ENCODE measurements around the gene MOB3A. TPM values are rescaled to one million over a fixed set of nuclear protein-coding genes. Genes with fewer than 3 reads are reported as not detected.

Gene MOB3A
- total and polyA plus RNA-seq, 4 experiments from 2014 or later: 29.6 to 135 (median 122) TPM

DNA sequence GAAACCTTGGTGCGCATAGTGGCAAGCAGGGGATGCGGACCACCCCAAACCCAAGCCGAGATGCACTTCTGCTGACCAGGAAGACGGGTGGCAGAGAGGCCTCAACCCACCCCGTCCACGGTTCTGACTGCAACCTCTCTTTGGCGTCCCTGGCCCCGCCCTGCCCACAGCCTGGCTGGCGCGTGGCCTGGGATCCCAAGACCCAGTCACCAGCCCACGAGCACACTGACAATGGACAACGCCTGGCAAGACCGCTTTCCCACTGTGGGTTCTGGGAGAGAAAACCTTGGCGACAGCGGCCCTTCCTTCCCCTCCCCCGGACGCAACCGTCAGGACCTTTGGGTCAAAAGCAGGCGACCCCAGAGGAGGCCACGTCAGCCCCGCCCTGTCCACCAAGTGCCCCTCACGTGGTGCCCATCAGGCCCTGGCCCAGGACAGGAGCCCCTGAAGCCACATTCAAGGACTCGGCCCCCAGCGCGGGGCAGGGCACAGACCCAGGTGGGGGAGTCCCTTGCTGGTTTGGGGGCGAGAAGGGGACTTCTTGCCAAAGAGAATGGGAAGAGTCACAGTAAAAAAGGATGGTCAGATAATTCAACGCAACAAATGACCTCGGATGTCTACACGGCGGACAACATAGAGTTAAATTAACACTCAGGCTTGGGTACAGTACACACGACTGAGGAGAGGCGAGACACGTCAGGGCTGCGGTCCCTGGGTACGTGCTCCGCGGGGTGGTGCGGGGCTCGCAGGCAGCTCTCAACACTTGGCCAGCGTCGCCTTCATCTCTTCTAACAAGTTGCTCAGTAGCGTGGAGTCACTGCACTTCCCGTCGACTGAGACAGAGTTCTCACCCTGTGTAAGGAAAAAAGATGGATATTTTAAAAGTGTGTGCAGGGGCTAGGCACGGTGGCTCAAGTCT, 5.5 kb upstream of the MOB3A start:
- peak overlapping the region in 1 of 8 donors; percentile 48 for H3K4me3 Mint-ChIP-seq
- Histone ChIP-seq H3K27ac (ENCODE audit: low read depth, low read length) (no peak overlapping the region), H3K36me3 (ENCODE audit: insufficient read depth, low read length) (peaks cover 23% of the 10 kb centered on the region), H3K9me3 (ENCODE audit: control insufficient read depth in 1 of 2, low read length in 2 of 2) (no peaks in the 10 kb centered on the region), H3K4me1 (ENCODE audit: insufficient read depth, low read length) (peaks cover 11% of the 10 kb centered on the region), H3K27me3 (ENCODE audit: insufficient read depth, low read length) (no peaks in the 10 kb centered on the region), H3K4me3 (ENCODE audit: low read length in 2 of 2) (no peak overlapping the region)
- peaks cover 0 to 9% (median 2%) of the 10 kb centered on the region in 8 donors for H3K9me3 Mint-ChIP-seq
- no peaks in the 10 kb centered on the region for H3K27me3 Mint-ChIP-seq
- intact Hi-C loops (cut with micrococcal nuclease): no loop called here
- H3K27ac Mint-ChIP-seq: peak overlapping the region in 3 of 7 donors; percentile 12 to 80 (median 69)
- peaks cover 34 to 40% of the 10 kb centered on the region in 2 donors for H3K36me3 Mint-ChIP-seq
- CTCF ChIA-PET (ENCODE audit: partially characterized antibody): interaction anchor here (1.0 kb wide), 1 partner anchor 81 kb away, joined by 3 read pairs; no protein-coding TSS in a partner anchor
- no peak for DNase-seq
- POLR2A ChIA-PET (ENCODE audit: partially characterized antibody): no interaction called here
- H3K4me1 Mint-ChIP-seq: peaks cover 4 to 22% (median 9%) of the 10 kb centered on the region in 4 donors

DNA sequence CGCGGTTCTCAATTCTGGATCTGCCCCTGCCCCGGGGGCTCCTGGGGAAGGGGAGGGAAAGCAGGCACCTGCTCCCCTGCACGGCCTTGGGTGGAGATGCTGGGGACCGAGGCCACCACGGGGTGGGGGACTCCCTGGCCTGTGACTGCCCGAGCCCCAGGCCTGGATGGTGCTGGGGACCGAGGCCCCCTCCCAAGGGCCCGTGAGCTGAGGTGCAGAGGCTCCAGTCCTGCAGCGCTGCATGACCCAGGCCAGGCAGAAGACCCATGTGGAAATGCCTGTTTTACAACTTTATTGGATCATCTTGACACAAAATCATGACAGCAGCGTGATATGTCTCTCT, 4.6 kb upstream of the MOB3A start:
- H3K4me3 Mint-ChIP-seq: no peak overlapping the region
- H3K27me3 ChIP-seq (ENCODE audit: insufficient read depth, low read length): no peaks in the 10 kb centered on the region
- H3K36me3 ChIP-seq (ENCODE audit: insufficient read depth, low read length): peaks cover 23% of the 10 kb centered on the region
- H3K27ac ChIP-seq (ENCODE audit: low read depth, low read length): no peak overlapping the region
- H3K27ac Mint-ChIP-seq: peak overlapping the region in 1 of 7 donors; percentile 46
- H3K27me3 Mint-ChIP-seq: no peaks in the 10 kb centered on the region
- H3K4me1 ChIP-seq (ENCODE audit: insufficient read depth, low read length): peaks cover 11% of the 10 kb centered on the region
- H3K4me3 ChIP-seq (ENCODE audit: low read length in 2 of 2): no peak overlapping the region
- no peak for DNase-seq
- CTCF ChIA-PET (ENCODE audit: partially characterized antibody): no interaction called here
- peaks cover 0 to 8% (median 2%) of the 10 kb centered on the region in 8 donors for H3K9me3 Mint-ChIP-seq
- peaks cover 4 to 20% (median 11%) of the 10 kb centered on the region in 4 donors for H3K4me1 Mint-ChIP-seq
- peaks cover 24 to 35% of the 10 kb centered on the region in 2 donors for H3K36me3 Mint-ChIP-seq
- intact Hi-C loops (cut with micrococcal nuclease): no loop called here
- POLR2A ChIA-PET (ENCODE audit: partially characterized antibody): no interaction called here
- no peaks in the 10 kb centered on the region for H3K9me3 ChIP-seq (ENCODE audit: control insufficient read depth in 1 of 2, low read length in 2 of 2)

GRCh38 chr19:2099937-2100718, 4.0 kb upstream of the MOB3A start:
- Histone ChIP-seq H3K27ac (ENCODE audit: low read depth, low read length) (no peak overlapping the region), H3K4me3 (ENCODE audit: low read length in 2 of 2) (no peak overlapping the region), H3K36me3 (ENCODE audit: insufficient read depth, low read length) (peaks cover 23% of the 10 kb centered on the region), H3K9me3 (ENCODE audit: control insufficient read depth in 1 of 2, low read length in 2 of 2) (no peaks in the 10 kb centered on the region), H3K27me3 (ENCODE audit: insufficient read depth, low read length) (no peaks in the 10 kb centered on the region), H3K4me1 (ENCODE audit: insufficient read depth, low read length) (peaks cover 11% of the 10 kb centered on the region)
- POLR2A ChIA-PET (ENCODE audit: partially characterized antibody): no interaction called here
- Mint-ChIP-seq H3K27ac (peak overlapping the region in 1 of 7 donors; percentile 12), H3K27me3 (no peaks in the 10 kb centered on the region), H3K36me3 (peaks cover 19 to 34% of the 10 kb centered on the region in 2 donors), H3K4me3 (no peak overlapping the region), H3K4me1 (peaks cover 4 to 21% (median 14%) of the 10 kb centered on the region in 4 donors), H3K9me3 (peaks cover 0 to 5% (median 2%) of the 10 kb centered on the region in 8 donors)
- DNase-seq: no peak
- CTCF ChIA-PET (ENCODE audit: partially characterized antibody): no interaction called here
- intact Hi-C loops (cut with micrococcal nuclease): no loop called here

- Mint-ChIP-seq H3K27ac (no peak overlapping the region), H3K27me3 (no peaks in the 10 kb centered on the region), H3K36me3 (peaks cover 16 to 34% of the 10 kb centered on the region in 2 donors), H3K4me1 (peaks cover 10 to 29% (median 20%) of the 10 kb centered on the region in 4 donors), H3K4me3 (no peak overlapping the region), H3K9me3 (peaks cover 0 to 5% (median 0%) of the 10 kb centered on the region in 8 donors)
- H3K4me1 ChIP-seq (ENCODE audit: insufficient read depth, low read length): peaks cover 16% of the 10 kb centered on the region
- peaks cover 23% of the 10 kb centered on the region for H3K36me3 ChIP-seq (ENCODE audit: insufficient read depth, low read length)
- POLR2A ChIA-PET (ENCODE audit: partially characterized antibody): no interaction called here
- H3K9me3 ChIP-seq (ENCODE audit: control insufficient read depth in 1 of 2, low read length in 2 of 2): no peaks in the 10 kb centered on the region
- no peaks in the 10 kb centered on the region for H3K27me3 ChIP-seq (ENCODE audit: insufficient read depth, low read length)
- DNase-seq: no peak
- H3K27ac ChIP-seq (ENCODE audit: low read depth, low read length): no peak overlapping the region
- CTCF ChIA-PET (ENCODE audit: partially characterized antibody): no interaction called here
- intact Hi-C loops (cut with micrococcal nuclease): no loop called here
- no peak overlapping the region for H3K4me3 ChIP-seq (ENCODE audit: low read length in 2 of 2)
These were observed 3.0 kb upstream of the MOB3A start for GRCh38 chr19:2099054-2099501.

DNA sequence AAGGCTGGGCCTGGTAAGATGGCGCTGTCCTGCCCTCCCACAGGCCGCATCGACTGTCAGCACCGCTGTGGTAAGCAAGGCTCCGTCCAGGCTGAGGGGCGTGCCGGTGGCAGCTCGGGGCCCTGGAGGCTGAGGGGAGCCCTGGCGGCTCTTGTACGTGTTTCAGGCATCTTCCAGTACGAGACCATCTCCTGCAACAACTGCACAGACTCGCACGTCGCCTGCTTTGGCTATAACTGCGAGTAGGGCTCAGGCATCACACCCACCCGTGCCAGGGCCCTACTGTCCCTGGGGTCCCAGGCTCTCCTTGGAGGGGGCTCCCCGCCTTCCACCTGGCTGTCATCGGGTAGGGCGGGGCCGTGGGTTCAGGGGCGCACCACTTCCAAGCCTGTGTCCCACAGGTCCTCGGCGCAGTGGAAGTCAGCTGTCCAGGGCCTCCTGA, 1.8 kb upstream of the MOB3A start:
- intact Hi-C loops (cut with micrococcal nuclease): no loop called here
- Histone ChIP-seq H3K27ac (ENCODE audit: low read depth, low read length) (peak overlapping the region; percentile 76), H3K4me3 (ENCODE audit: low read length in 2 of 2) (no peak overlapping the region), H3K9me3 (ENCODE audit: control insufficient read depth in 1 of 2, low read length in 2 of 2) (no peaks in the 10 kb centered on the region), H3K36me3 (ENCODE audit: insufficient read depth, low read length) (peaks cover 23% of the 10 kb centered on the region), H3K4me1 (ENCODE audit: insufficient read depth, low read length) (peaks cover 28% of the 10 kb centered on the region), H3K27me3 (ENCODE audit: insufficient read depth, low read length) (no peaks in the 10 kb centered on the region)
- peaks cover 0 to 5% (median 0%) of the 10 kb centered on the region in 8 donors for H3K9me3 Mint-ChIP-seq
- DNase-seq: no peak
- H3K4me3 Mint-ChIP-seq: peak overlapping the region in 2 of 8 donors; percentile 86 to 87
- POLR2A ChIA-PET (ENCODE audit: partially characterized antibody): interaction anchor here (0.9 to 6.8 kb wide), 8 partner anchors 14 to 330 kb away, joined by 3 to 323 read pairs (median 4); partner anchors contain the start of genes AP3D1, MKNK2 and TIMM13
- no peaks in the 10 kb centered on the region for H3K27me3 Mint-ChIP-seq
- peak overlapping the region in 3 of 7 donors; percentile 8 to 95 (median 8) for H3K27ac Mint-ChIP-seq
- H3K36me3 Mint-ChIP-seq: peaks cover 11 to 29% of the 10 kb centered on the region in 2 donors
- H3K4me1 Mint-ChIP-seq: peaks cover 11 to 41% (median 26%) of the 10 kb centered on the region in 4 donors
- CTCF ChIA-PET (ENCODE audit: partially characterized antibody): interaction anchor here (0.9 to 1.6 kb wide), 5 partner anchors 15 to 79 kb away, joined by 3 to 11 read pairs (median 4); no protein-coding TSS in a partner anchor

DNA sequence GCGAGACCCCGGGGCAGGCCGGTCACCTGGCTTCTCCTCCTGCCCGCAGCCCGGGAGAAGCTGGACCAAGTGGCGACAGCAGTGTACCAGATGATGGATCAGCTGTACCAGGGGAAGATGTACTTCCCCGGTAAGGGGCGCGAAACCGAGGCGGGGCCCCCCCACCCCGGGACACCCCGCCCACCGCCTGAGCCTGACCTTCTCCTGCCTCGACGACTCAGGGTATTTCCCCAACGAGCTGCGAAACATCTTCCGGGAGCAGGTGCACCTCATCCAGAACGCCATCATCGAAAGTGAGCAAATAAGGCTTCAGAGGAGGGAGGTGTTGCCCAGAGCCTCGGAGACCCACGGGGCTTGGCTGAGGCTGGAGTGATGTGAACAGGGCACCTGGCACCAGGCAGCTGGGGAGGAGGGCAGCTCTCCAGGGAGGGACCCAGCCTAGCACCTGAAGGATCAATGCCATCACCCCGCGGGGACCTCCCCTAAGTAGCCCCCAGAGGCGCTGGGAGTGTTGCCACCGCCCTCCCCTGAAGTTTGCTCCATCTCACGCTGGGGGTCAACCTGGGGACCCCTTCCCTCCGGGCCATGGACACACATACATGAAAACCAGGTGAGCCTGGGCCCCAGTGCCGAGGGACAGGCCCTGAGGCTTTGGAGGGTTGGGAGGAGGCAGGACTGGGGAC, 1.2 kb upstream of the MOB3A start:
- POLR2A ChIA-PET (ENCODE audit: partially characterized antibody): interaction anchor here (0.8 to 6.8 kb wide), 9 partner anchors 13 to 331 kb away, joined by 3 to 323 read pairs (median 3); partner anchors contain the start of genes AP3D1, MKNK2 and TIMM13
- Mint-ChIP-seq H3K27me3 (no peaks in the 10 kb centered on the region), H3K4me1 (peaks cover 12 to 44% (median 26%) of the 10 kb centered on the region in 4 donors), H3K9me3 (peaks cover 0 to 5% (median 0%) of the 10 kb centered on the region in 8 donors), H3K36me3 (peaks cover 11 to 29% of the 10 kb centered on the region in 2 donors), H3K4me3 (peak overlapping the region; percentile 82 to 97 (median 87)), H3K27ac (peak overlapping the region; percentile 81 to 95 (median 94))
- intact Hi-C loops (cut with micrococcal nuclease): no loop called here
- CTCF ChIA-PET (ENCODE audit: partially characterized antibody): interaction anchor here (0.8 to 1.6 kb wide), 8 partner anchors 10 to 259 kb away, joined by 3 to 11 read pairs (median 3); no protein-coding TSS in a partner anchor
- Histone ChIP-seq H3K9me3 (ENCODE audit: control insufficient read depth in 1 of 2, low read length in 2 of 2) (no peaks in the 10 kb centered on the region), H3K27me3 (ENCODE audit: insufficient read depth, low read length) (no peaks in the 10 kb centered on the region), H3K27ac (ENCODE audit: low read depth, low read length) (peak overlapping the region; percentile 76), H3K4me1 (ENCODE audit: insufficient read depth, low read length) (peaks cover 33% of the 10 kb centered on the region), H3K4me3 (ENCODE audit: low read length in 2 of 2) (peak overlapping the region; percentile 29 to 77), H3K36me3 (ENCODE audit: insufficient read depth, low read length) (peaks cover 23% of the 10 kb centered on the region)
- peak in 4 of 5 donors; percentile 51 to 86 (median 54) for DNase-seq
